ENCODE results near the gene ADPRM.

The ADPRM gene

DNA sequence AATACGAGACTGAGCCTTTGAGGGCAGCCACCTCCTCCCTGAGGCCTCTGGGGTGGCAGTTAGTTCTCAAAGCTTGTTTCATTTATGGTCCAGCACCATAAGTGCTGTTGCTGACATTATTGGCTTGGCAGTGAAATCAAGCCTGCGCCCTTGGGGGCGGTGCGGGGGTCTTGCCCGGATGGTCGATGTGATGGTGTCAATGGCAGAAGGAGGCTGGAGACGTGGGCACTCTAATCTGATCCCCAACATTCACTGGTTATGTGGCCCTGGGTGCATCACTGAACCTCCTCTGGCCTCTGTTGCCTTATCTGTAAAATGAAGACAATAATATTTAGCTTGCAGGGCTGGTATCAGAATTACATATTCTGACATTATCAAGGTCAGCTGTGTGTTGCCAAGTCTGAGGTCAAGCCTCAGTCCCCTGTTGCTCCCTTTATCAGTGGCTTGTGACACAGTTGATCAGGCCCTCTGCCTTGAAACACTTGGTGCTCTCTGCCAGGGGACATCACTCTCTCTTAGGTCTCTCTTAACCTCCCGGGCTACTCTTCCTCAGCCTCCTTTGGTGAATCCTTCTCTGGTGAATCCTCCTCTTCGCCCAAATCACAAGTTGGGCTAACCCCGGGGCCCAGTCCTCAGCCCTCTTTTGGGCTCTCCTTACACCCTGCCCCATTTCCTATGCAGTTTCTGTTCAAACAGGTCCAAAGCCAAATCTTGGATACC, 44.2 kb downstream of the ADPRM start:
- Mint-ChIP-seq H3K9me3 (no peaks in the 10 kb centered on the region), H3K27ac (no peak overlapping the region)

DNA sequence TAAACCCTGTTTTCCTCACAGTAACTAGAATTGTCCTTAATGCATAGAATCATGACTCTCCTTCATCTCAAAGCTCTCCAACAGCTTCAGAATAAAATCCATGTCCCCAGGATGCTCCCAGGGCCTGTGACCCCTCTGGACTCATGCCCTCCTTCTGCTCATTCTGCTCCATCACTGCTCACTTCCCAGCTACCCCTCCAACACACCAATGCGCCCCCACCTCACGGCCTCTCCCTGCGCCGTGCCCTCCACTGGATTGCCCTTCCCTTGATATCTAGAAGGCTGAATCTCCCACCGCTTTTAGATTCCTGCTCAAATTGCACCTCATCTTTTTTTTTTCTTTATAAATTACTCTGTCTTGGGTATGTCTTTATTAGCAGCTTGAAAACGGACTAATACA, 45.0 kb downstream of the ADPRM start:
- no peaks in the 10 kb centered on the region for H3K9me3 Mint-ChIP-seq
- DNase-seq = no peak
- no peaks in the 10 kb centered on the region for H3K36me3 Mint-ChIP-seq (ENCODE audit: low read depth)
- no peak overlapping the region for H3K27ac Mint-ChIP-seq
- ATAC-seq = no peak
- H3K4me3 Mint-ChIP-seq = no peak overlapping the region
- H3K4me1 Mint-ChIP-seq = peaks cover 9% of the 10 kb centered on the region
- no peaks in the 10 kb centered on the region for H3K27me3 Mint-ChIP-seq

More for the DNA sequence above, 44.2 kb downstream of the ADPRM start:
- Mint-ChIP-seq H3K27me3 (no peaks in the 10 kb centered on the region), H3K4me3 (no peak overlapping the region), H3K36me3 (ENCODE audit: low read depth) (no peaks in the 10 kb centered on the region), H3K4me1 (peaks cover 13% of the 10 kb centered on the region)
- DNase-seq (no peak), ATAC-seq (no peak)

DNA sequence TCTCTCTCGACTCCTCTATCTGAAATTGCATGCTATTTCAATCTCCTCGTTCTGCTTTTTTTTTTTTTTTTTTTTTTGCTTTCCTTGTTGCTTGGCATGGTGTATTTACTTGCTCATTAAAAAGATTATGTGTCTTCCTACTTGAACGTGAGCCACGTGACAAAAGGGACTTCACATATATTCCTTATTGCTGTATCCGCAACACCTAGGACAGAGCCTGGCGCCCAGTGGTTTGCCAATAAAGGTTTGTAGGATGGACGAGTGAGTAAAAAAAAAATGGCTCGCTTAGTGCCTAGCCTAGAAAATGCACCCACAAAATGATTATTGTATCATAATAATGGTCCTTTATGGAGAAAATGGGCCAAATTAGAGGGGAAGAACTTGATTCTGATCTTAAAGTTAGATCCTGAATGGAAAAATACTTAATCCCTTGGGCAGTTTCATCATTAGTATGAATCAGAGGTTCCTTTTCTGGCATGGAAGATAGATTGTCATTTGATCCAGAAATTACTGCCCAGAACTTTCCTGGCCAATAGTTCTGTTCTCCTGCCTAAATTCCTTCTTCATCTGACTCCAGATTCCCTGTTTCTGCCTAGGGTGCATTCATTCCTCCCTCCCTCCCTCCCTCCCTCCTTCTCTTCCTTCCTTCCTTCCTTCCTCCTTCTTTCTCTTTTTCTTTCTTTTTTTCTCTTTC, 46.1 kb downstream of the ADPRM start:
- H3K27ac Mint-ChIP-seq = no peak overlapping the region
- H3K4me1 Mint-ChIP-seq = peaks cover 8% of the 10 kb centered on the region
- no peaks in the 10 kb centered on the region for H3K36me3 Mint-ChIP-seq (ENCODE audit: low read depth)
- ATAC-seq (no peak), DNase-seq (no peak)
- H3K27me3 Mint-ChIP-seq = no peaks in the 10 kb centered on the region
- no peak overlapping the region for H3K4me3 Mint-ChIP-seq
- H3K9me3 Mint-ChIP-seq = no peaks in the 10 kb centered on the region

DNA sequence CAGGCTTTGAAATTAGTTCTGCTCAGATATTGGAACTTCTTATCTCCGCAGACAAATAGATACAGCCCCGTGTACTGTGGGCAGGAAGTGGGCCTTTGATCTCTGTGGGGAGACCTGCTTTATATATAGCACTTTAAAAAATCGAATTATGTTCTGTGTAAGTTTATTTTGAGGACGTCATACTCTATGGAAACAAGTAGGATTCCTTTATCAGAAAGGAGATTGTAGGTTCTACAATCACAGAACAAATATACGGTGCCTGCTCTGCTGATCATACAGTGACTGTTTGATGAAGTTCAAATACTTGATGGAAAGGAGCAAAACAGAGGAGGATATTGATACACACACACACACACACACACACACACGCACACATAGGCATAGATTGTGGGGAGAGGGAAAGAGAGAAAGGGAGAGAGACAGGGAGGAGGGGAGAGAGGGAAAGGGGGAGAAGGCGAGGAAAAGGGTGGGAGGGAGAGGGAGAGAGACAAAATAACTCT, 47.2 kb downstream of the ADPRM start:
- DNase-seq = no peak
- H3K36me3 Mint-ChIP-seq (ENCODE audit: low read depth) = no peaks in the 10 kb centered on the region
- H3K4me1 Mint-ChIP-seq = peaks cover 8% of the 10 kb centered on the region
- no peaks in the 10 kb centered on the region for H3K27me3 Mint-ChIP-seq
- H3K9me3 Mint-ChIP-seq = no peaks in the 10 kb centered on the region
- H3K4me3 Mint-ChIP-seq = no peak overlapping the region
- no peak for ATAC-seq
- H3K27ac Mint-ChIP-seq = no peak overlapping the region

DNA sequence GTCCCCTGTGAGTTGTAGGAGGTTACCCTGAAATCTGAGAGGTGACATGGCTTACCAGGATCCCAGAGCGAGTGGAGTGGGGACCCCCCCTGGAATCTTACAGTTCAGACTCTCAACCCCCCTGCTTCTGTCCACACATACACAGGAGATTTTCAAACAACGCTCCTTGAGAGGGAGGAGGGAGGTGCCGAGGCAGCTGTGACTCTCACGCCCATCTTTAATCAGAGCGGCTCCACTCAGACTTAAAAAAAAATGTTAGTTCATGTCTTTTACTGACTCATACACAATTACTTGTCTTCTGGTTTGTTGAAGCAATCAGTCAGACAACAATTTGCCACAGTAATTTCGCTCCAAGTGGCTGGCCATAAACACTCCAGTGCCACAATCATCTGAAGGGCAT, 47.8 kb downstream of the ADPRM start:
- no peak for ATAC-seq
- H3K36me3 Mint-ChIP-seq (ENCODE audit: low read depth) = no peaks in the 10 kb centered on the region
- no peak overlapping the region for H3K27ac Mint-ChIP-seq
- peaks cover 8% of the 10 kb centered on the region for H3K4me1 Mint-ChIP-seq
- no peak for DNase-seq
- no peak overlapping the region for H3K4me3 Mint-ChIP-seq
- H3K9me3 Mint-ChIP-seq = no peaks in the 10 kb centered on the region
- no peaks in the 10 kb centered on the region for H3K27me3 Mint-ChIP-seq

DNA sequence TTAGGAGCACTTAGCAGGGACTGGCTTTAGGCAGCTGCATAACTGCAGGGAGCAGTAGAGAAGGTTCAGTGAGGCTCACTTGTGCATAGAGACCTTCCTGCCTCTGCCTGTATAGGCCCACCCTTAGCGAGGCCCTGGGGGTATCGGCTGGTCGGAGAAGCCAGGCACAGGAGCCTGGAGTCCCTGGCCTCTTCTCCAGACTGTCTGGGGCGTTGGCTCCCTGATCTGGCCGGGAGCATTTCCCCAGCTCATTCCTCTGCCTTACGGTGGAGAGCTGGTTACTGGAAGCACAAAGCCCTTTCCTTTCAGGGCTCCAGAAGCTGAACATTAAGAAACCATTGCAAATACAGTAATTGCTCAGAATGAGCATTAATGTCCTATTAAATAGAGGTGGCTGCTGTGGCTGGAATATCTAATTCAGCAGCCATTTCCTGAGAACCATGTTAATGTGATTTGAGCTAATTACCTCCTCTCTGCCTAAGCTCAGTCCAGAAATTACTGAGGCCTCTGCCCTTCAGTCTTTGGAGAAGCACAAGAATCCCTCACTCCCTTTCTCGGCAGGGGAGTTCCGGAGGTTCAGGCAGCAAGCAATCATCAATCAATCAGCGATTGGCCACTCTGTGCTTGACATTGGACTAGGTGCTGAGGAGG, 51.3 kb downstream of the ADPRM start:
- H3K9me3 Mint-ChIP-seq = no peaks in the 10 kb centered on the region
- DNase-seq (no peak), ATAC-seq (no peak)
- peaks cover 8% of the 10 kb centered on the region for H3K4me1 Mint-ChIP-seq
- H3K36me3 Mint-ChIP-seq (ENCODE audit: low read depth) = no peaks in the 10 kb centered on the region
- no peak overlapping the region for H3K27ac Mint-ChIP-seq
- no peak overlapping the region for H3K4me3 Mint-ChIP-seq
- no peaks in the 10 kb centered on the region for H3K27me3 Mint-ChIP-seq

DNA sequence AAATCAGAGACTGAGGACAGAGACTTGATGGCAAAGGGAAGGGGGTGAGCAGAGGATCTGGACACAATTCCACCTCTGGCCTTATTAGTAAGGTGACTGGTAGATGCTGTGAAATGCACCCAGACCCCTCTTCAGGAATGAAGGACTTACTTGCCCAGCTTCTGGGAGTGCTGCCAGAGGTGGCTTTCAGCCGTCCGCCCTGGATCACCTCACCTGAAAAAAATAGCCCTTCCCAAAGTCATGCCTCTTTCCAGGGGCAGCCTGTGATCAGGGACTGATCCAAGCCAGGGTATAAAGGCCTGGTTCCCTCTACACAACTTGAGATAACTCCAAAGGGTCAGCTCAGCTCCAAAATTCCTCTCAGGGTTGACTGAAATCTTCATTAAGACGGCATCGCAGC, 52.8 kb downstream of the ADPRM start:
- H3K27me3 Mint-ChIP-seq = no peaks in the 10 kb centered on the region
- no peaks in the 10 kb centered on the region for H3K4me1 Mint-ChIP-seq
- no peak for DNase-seq
- no peak overlapping the region for H3K4me3 Mint-ChIP-seq
- no peak overlapping the region for H3K27ac Mint-ChIP-seq
- no peaks in the 10 kb centered on the region for H3K9me3 Mint-ChIP-seq
- ATAC-seq = no peak
- no peaks in the 10 kb centered on the region for H3K36me3 Mint-ChIP-seq (ENCODE audit: low read depth)

DNA sequence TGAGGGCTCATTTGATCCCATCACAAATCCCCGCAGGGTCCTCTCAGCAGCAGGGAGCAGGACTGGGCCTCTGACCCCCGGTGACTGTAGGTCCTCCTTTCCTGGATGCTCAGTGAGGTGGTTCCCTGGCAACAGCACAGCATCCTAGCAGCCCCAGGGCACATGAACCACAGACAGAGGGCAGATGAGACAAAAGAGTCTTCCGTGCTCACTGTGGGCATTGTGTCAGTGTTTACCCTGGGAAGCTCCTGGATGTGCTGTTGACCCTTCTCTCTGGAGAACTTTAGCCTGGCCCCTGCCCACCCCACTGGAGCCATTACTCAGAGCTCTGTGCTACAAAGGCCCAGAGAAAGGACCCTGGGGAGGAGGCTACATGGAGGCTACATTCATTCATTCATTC, 54.2 kb downstream of the ADPRM start:
- H3K9me3 Mint-ChIP-seq = no peaks in the 10 kb centered on the region
- DNase-seq (no peak), ATAC-seq (no peak)
- H3K36me3 Mint-ChIP-seq (ENCODE audit: low read depth) = no peaks in the 10 kb centered on the region
- H3K4me3 Mint-ChIP-seq = no peak overlapping the region
- H3K4me1 Mint-ChIP-seq = no peaks in the 10 kb centered on the region
- no peak overlapping the region for H3K27ac Mint-ChIP-seq
- H3K27me3 Mint-ChIP-seq = no peaks in the 10 kb centered on the region

DNA sequence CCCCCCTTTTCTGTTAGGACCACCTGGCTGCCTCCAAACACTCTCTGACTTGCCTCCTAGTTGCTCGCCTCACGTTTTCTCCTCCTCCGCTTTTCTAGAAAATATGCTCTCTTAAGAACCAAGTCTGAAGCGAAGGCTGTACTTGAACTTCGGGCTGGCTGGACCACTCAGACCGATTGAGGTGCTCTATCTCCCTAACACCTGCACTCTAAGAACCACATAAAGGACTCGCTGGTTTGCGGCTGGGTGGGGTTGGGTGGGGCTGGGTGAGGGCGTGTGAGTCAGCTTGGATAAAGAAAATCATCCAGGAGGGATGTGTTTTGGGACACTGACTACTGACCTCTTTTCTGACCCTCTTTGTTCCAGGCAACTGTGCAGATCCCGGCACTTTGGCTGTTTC, 55.3 kb downstream of the ADPRM start:
- H3K4me3 Mint-ChIP-seq = no peak overlapping the region
- no peak for DNase-seq
- no peak overlapping the region for H3K27ac Mint-ChIP-seq
- H3K36me3 Mint-ChIP-seq (ENCODE audit: low read depth) = no peaks in the 10 kb centered on the region
- H3K4me1 Mint-ChIP-seq = no peaks in the 10 kb centered on the region
- no peaks in the 10 kb centered on the region for H3K9me3 Mint-ChIP-seq
- ATAC-seq = no peak
- H3K27me3 Mint-ChIP-seq = no peaks in the 10 kb centered on the region

DNA sequence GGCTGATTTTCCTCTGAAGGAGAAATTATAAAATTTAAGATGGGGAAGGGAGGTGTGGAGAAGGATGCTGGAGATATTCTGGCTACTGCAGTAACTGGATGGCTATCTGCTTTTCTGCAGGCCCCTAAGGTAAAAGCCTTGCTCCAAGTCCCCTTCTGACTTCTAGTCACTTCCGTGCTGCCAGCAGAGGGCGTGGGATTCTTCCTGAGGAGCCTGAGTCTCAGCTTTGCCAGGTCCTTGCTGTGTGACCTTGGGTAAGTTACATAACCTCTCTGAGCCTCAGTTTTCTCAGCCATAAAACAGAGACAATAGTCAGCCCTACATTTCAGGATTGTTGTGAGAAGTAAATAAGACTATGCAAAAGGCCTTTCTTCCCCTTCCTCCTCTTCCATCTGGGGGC, 56.7 kb downstream of the ADPRM start:
- peak; percentile 38 for DNase-seq
- no peaks in the 10 kb centered on the region for H3K27me3 Mint-ChIP-seq
- no peak overlapping the region for H3K27ac Mint-ChIP-seq
- ATAC-seq = no peak
- no peak overlapping the region for H3K4me3 Mint-ChIP-seq
- H3K36me3 Mint-ChIP-seq (ENCODE audit: low read depth) = no peaks in the 10 kb centered on the region
- no peaks in the 10 kb centered on the region for H3K4me1 Mint-ChIP-seq
- no peaks in the 10 kb centered on the region for H3K9me3 Mint-ChIP-seq

DNA sequence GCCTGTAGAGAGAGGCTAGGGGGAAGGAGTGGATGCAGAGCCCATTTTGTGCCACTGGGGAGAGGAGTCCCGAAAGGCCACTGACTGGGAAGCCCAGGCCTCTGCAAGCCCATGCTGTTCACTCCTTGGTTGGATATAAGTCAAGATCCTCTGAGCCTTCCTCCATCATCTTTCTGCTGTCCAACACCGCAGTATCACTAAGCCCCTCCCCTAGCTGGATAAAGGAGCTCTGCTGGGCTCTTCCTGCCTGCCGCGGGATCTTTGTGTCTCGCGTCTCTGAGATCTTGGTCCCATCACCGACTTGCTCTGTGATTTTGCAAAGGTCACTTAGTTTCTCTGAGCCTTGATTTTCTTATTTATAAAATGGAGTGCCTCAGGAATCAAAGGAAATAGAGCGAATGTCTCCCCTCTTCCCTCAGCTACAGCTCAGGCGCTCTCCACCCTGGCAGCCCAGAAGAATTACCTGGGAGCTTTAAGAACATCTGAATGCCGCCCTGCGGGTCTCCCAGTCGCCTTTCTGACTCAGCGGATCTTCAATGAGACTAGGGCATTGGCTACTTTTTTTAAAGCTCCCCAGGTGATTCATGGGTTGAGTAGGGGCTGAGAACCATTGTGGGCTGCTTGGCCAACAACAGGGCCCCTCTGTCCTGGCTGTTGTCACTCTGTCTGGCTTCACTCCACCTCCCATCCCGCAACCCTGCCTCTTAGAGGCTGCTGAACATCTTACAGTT, 57.6 kb downstream of the ADPRM start:
- H3K4me1 Mint-ChIP-seq = no peaks in the 10 kb centered on the region
- H3K4me3 Mint-ChIP-seq = no peak overlapping the region
- no peak for ATAC-seq
- no peak for DNase-seq
- no peak overlapping the region for H3K27ac Mint-ChIP-seq
- no peaks in the 10 kb centered on the region for H3K27me3 Mint-ChIP-seq
- no peaks in the 10 kb centered on the region for H3K36me3 Mint-ChIP-seq (ENCODE audit: low read depth)
- H3K9me3 Mint-ChIP-seq = no peaks in the 10 kb centered on the region

DNA sequence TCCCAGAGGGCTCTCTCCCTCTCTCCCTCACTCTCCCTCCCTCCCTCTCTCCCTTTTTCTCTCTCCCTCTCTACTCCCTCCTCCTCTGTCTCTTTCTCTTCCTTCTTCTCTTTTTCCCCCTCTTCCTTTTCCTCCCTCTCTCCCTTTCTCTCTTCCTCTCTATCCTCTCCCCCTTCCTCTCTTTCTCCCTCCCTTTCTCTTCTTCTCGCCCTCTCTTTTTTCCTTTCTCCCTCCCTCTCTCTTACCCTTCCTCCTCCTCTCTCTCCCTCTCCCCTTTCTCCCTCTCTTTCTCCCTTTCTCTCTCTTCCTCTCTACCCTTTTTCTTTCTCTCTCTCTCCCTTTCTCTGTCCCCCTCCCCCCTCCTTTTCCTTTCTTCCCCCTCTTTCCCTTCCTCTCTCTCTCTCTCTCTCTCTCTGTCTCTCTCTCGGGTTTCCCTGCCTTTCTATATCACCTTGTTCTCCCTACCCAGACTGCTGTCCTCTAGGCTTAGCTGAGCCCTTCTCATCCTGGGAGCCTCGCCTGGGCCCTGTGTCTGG, 58.3 kb downstream of the ADPRM start:
- no peak overlapping the region for H3K27ac Mint-ChIP-seq

DNA sequence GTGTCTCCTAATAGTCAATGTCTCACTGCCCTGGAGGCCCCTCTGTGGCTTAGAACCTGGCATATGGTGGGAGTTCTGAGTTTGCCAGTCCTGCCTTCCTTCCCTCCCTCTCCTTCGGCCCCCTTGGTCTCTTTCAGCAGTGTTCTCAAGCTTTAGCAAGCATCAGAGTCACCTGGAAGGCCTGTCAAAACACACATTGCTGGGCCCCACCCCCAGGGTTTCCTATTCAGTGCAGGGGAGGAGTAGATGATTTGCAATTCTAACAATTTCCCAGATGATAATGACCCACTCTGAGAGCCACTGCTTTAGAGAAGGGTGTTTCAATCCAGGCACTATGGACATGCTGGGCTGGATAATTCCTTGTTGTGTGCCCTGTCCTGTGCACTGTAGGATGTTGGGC, 58.8 kb downstream of the ADPRM start:
- no peaks in the 10 kb centered on the region for H3K9me3 Mint-ChIP-seq
- H3K27me3 Mint-ChIP-seq = no peaks in the 10 kb centered on the region
- no peak overlapping the region for H3K4me3 Mint-ChIP-seq
- ATAC-seq = no peak
- H3K36me3 Mint-ChIP-seq (ENCODE audit: low read depth) = no peaks in the 10 kb centered on the region
- no peaks in the 10 kb centered on the region for H3K4me1 Mint-ChIP-seq
- no peak overlapping the region for H3K27ac Mint-ChIP-seq
- no peak for DNase-seq

More for the DNA sequence above, 58.3 kb downstream of the ADPRM start:
- Mint-ChIP-seq H3K4me3 (no peak overlapping the region), H3K27me3 (no peaks in the 10 kb centered on the region), H3K4me1 (no peaks in the 10 kb centered on the region), H3K9me3 (no peaks in the 10 kb centered on the region), H3K36me3 (ENCODE audit: low read depth) (no peaks in the 10 kb centered on the region)
- DNase-seq = no peak
- no peak for ATAC-seq

DNA sequence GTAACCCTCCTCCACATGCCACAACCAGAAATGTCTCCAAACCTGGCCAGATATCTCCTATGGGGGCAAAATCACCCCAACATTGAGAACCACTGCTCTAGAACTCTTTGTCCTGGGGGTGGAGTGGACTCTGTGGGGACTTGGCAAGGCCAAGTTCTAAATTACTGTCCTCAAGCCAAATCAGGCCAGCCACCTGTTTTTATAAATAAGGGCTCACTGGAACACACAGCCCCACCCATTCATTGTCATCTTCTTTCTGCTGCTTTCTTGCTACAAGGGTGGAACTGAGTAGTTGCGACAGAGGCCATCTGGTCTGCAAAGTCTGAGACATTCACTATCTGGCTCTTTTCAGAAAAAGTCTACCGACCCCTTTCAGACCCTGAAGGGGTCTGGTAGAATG, 59.2 kb downstream of the ADPRM start:
- H3K36me3 Mint-ChIP-seq (ENCODE audit: low read depth) = no peaks in the 10 kb centered on the region
- DNase-seq (no peak), ATAC-seq (no peak)
- no peaks in the 10 kb centered on the region for H3K4me1 Mint-ChIP-seq
- no peaks in the 10 kb centered on the region for H3K9me3 Mint-ChIP-seq
- no peak overlapping the region for H3K27ac Mint-ChIP-seq
- H3K27me3 Mint-ChIP-seq = no peaks in the 10 kb centered on the region
- H3K4me3 Mint-ChIP-seq = no peak overlapping the region

Measured in activated naive CD8-positive, alpha-beta T cell treated with anti-CD3 and anti-CD28 coated beads, Interleukin-2, amount 50 U/mL, for 24 hours (primary cell).